ENCODE data around the gene ROBO2. TPM values are rescaled to one million over a fixed set of nuclear protein-coding genes. Genes with fewer than 3 reads are reported as not detected.

Gene ROBO2
- total and polyA plus RNA-seq, 11 donors: 0.04 to 0.93 (median 0.06) TPM; not detected in 6

- Histone ChIP-seq H3K9me3 (no peaks in the 10 kb centered on the region), H3K36me3 (no peaks in the 10 kb centered on the region), H3K27me3 (no peaks in the 10 kb centered on the region), H3K4me1 (no peaks in the 10 kb centered on the region), H3K27ac (no peak overlapping the region), H3K4me3 (no peak overlapping the region)
- intact Hi-C loops (cut with DNase I): no loop called here
- no peak for DNase-seq
- ATAC-seq: no peak
- TF ChIP-seq CTCF (IDR thresholded peaks at IDR 0.05): no peak
- TF ChIP-seq POLR2A (IDR thresholded peaks at IDR 0.05): no peak
- WGBS, 4 donors: 72 to 77% (median 74%) methylated on average over 12 of the region's 12 CpGs
These were observed 264.2 kb downstream of the ROBO2 start for GRCh38 chr3:77303955-77304699.

- no peak overlapping the region for H3K4me3 ChIP-seq
- intact Hi-C loops (cut with DNase I): no loop called here
- ATAC-seq: no peak
- TF ChIP-seq POLR2A (IDR thresholded peaks at IDR 0.05): no peak
- no peak for TF ChIP-seq CTCF (IDR thresholded peaks at IDR 0.05)
- H3K36me3 ChIP-seq: no peaks in the 10 kb centered on the region
- no peaks in the 10 kb centered on the region for H3K4me1 ChIP-seq
- H3K27me3 ChIP-seq: no peaks in the 10 kb centered on the region
- no peak for DNase-seq
- no peaks in the 10 kb centered on the region for H3K9me3 ChIP-seq
- WGBS, 4 donors: 33 to 97% (median 66%) methylated on average over 3 of the region's 3 CpGs
- no peak overlapping the region for H3K27ac ChIP-seq
These were observed 264.8 kb downstream of the ROBO2 start for GRCh38 chr3:77304700-77305021.

- intact Hi-C loops (cut with DNase I): no loop called here
- TF ChIP-seq CTCF (IDR thresholded peaks at IDR 0.05) (no peak), POLR2A (IDR thresholded peaks at IDR 0.05) (no peak)
- no peaks in the 10 kb centered on the region for H3K4me1 ChIP-seq
- H3K9me3 ChIP-seq: no peaks in the 10 kb centered on the region
- DNase-seq: no peak
- no peak for ATAC-seq
- H3K4me3 ChIP-seq: no peak overlapping the region
- no peaks in the 10 kb centered on the region for H3K36me3 ChIP-seq
- H3K27ac ChIP-seq: no peak overlapping the region
- no peaks in the 10 kb centered on the region for H3K27me3 ChIP-seq
These were observed 269.6 kb downstream of the ROBO2 start for GRCh38 chr3:77309460-77309859.

- H3K27ac ChIP-seq: no peak overlapping the region
- ATAC-seq (no peak), DNase-seq (no peak)
- no peaks in the 10 kb centered on the region for H3K9me3 ChIP-seq
- 83 to 87% (median 85%) methylated on average over 3 of the region's 3 CpGs for WGBS, 4 donors
- H3K4me3 ChIP-seq: no peak overlapping the region
- TF ChIP-seq CTCF (IDR thresholded peaks at IDR 0.05) (no peak), POLR2A (IDR thresholded peaks at IDR 0.05) (no peak)
- H3K27me3 ChIP-seq: no peaks in the 10 kb centered on the region
- no peaks in the 10 kb centered on the region for H3K4me1 ChIP-seq
- no peaks in the 10 kb centered on the region for H3K36me3 ChIP-seq
- intact Hi-C loops (cut with DNase I): loop anchor here in 1 of 10 donors (10.0 kb wide), 1 partner anchor 279 kb away; no protein-coding TSS in a partner anchor
These were observed 273.9 kb downstream of the ROBO2 start for GRCh38 chr3:77313843-77314242.

Measured in heart left ventricle (tissue), 16 donors.